GM12873 (cell line): ENCODE data around the gene SGK2.

Source experiments
- CTCF ChIP-seq: IDR thresholded peaks from 2 replicates; pipeline ENCODE4 v1.5.1; 2012; ENCODE audit warnings: low read depth, mild to moderate bottlenecking, moderate library complexity, low read length, control low read depth; ENCODE audit not compliant: insufficient read depth; ENCODE audit errors: missing control alignments

The SGK2 gene

DNA sequence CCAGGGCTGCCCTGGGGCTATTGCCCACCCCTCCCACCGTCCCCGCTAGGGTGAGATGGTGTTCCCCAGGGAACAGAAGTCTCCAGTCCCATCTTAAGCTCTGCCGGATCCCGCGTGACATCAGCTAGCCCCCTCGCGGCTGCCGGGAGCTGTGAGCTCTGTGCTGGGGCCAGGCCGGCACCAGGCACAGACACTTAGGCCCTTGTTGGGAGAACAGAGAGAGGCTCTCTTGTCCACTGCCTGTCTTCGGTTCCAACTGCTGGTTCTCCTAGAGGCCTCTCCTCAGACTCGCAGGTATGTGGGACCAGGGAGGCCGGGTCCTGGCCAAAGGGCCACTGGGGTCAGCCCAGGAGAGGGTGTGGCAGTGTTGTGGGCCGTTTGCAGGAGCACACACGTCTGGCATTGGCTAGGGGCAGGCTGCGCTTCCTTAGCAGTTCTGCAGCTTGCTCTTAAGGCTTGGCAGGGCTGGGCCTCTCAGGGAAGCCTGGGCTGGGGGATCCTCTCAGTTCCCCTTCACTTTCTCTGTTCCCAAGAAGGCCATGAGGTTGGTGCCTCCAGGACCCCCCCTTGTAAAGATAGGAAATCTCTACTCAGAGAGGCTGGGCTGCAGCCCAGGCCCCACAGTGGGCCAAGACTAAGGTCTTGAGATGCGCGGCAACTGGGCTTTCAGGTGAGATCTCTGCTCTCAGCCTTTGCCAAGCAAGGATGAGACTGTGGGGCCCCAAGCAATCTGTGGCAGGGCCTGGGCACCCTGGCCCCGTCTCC lies 6.3 kb downstream of the SGK2 start:
- TF ChIP-seq CTCF, result no peak

DNA sequence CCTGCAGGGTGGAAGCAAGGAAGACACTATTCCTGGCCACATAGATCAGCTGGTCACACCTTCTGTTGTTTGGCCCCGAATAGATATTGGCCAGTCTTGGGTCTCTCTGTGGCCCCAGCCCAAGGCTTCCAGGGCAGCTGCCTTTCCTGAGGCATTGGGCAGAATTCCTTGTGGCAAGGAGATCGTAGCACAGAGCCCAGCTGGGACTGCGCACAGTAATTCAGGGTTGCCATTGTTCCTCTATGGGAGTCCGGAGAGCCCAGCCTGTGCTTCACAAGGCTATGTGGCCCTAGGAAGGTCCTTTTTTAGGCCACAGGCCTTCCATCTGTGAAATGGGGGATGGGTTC lies 6.9 kb downstream of the SGK2 start:
- TF ChIP-seq CTCF, result no peak

DNA sequence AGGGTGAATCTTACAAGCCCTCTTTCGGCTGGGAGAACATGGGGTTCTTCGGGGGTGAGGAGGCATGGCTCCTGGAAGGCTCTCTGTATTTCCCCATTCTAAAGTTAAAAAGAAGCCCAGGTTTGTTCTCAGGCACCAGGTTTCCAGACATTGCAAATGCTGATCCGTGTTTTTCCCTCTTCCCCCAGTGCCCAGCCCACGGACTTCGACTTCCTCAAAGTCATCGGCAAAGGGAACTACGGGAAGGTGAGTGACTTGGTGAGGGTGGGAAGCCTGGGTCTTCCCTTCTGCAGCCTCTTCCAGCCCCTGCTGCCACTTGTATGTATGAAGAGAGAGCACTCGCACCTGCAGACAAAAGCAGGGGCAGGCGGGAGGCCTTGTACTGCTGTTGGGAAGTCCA lies 8.7 kb downstream of the SGK2 start:
- no peak for TF ChIP-seq CTCF

DNA sequence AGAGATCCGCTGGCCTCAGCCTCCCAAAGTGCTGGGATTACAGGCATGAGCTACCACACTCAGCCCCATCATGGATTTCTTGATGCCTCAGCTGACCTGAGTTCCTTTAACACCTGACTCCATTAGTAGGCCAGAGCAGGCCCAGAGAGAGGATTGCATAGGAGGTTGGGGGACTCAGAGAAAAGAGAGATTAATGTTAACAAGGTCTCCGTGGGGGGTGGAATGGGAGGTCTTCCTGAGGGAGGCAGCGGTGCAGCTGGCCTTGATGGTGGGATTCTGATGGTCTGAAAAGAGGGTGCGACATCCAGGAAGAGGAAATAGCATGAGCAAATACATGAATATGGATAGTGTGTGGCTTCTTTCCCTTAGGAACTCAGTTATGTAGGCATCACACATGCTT lies 9.9 kb downstream of the SGK2 start:
- no peak for TF ChIP-seq CTCF

GRCh38 chr20:43569282-43569681 lies 10.5 kb downstream of the SGK2 start:
- no peak for TF ChIP-seq CTCF

DNA sequence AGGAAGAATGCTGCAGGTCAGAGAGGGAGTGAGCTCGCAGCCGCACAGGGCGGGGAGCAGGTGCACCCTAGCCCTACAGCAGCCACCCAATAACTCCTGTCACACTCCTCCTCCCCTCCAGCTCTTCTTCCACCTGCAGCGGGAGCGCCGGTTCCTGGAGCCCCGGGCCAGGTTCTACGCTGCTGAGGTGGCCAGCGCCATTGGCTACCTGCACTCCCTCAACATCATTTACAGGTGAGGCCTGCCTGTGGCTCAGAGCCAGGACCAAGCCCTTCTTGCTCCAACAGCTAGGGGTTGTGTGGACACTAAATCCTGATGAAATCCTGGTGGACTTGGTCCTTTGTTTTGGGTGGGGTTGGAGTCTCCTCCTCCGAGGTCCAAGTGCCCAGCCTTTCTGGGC lies 11.7 kb downstream of the SGK2 start:
- no peak for TF ChIP-seq CTCF

GRCh38 chr20:43571310-43571709 lies 12.5 kb downstream of the SGK2 start:
- no peak for TF ChIP-seq CTCF
